ENCODE measurements around the gene GNAS-AS1. TPM values are rescaled to one million over a fixed set of nuclear protein-coding genes. Genes with fewer than 3 reads are reported as not detected.
A peak's percentile ranks its signal among the peaks of the same experiment; 100 is the strongest.

GNAS-AS1 gene
- total and polyA plus RNA-seq, 2 experiments from 2014 or later = 12.3 to 15.0 TPM

DNA sequence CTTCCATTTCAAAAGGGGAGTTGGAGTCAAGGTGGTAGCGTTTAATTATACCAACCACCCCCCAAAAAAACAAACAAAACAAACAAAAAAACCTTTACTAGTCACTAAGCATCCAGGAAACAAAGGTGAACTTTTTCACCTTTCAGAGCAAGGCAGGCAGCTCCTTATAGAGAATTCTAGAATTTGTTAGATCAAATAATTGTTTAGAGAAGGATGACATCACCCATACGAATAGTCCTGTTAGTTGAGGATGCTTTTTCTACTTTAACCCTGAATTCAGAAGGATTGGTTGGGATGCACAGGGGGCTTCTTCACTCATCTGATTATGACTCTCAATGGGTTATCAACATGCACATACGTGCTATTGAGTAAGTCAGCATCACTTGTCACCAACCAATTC is 46.1 kb upstream of the GNAS-AS1 start (continued):
- TF ChIP-seq POLR2AphosphoS5 (IDR thresholded peaks at IDR 0.05; ENCODE audit: low read depth) (no peak), STAT1 (IDR thresholded peaks at IDR 0.05; ENCODE audit: unreplicated experiment) (no peak)

DNA sequence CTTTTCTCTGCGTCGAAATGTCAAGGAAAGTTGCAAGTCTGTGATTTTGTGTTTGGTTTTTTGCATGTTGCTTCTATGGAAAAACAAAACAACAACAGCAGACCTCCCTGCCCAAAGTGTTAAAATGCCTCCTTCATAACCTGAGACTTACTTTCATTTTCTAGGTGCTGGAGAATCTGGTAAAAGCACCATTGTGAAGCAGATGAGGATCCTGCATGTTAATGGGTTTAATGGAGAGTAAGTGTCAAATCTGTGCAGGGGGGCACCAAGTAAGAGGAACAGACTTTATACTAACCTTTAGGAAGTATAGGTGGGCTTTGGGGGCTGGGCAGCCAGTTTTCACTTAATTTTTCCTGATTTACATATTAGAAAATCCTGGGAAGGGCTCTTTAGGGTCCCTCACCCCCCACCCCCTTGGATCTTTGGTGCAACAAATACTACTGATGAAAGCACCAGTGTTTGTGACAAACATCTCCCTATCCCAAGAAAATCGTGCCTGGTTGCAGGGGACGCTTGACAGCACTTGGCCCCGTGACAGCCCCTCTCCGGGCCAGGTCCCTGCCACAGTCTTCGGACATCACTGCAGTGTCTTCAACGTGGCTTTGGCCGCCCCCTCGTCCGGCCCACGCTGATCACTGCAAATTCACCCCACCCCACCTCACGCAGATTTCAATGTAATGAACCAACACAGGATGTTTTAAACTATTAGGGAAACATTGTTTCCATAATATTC is 44.9 kb upstream of the GNAS-AS1 start:
- peak overlapping the region; percentile 74 for H3K27ac Mint-ChIP-seq
- H3K36me3 Mint-ChIP-seq (ENCODE audit: low read depth) = peaks cover 56% of the 10 kb centered on the region
- Histone ChIP-seq H4K20me1 (replicated peaks; ENCODE audit: insufficient read depth) (peaks cover 38% of the 10 kb centered on the region), H3K36me3 (ENCODE audit: insufficient read depth) (no peaks in the 10 kb centered on the region), H3K4me2 (peak overlapping the region; percentile 62), H3F3A (replicated peaks; ENCODE audit: low read depth) (no peaks in the 10 kb centered on the region), H3K27ac (ENCODE audit: low read depth) (peak overlapping the region; percentile 50; the same call in 1 of the 2 replicates), H3K9me2 (ENCODE audit: insufficient read depth) (no peaks in the 10 kb centered on the region), H3K4me1 (ENCODE audit: insufficient read depth) (peaks cover 75% of the 10 kb centered on the region), H3K4me3 (peak overlapping the region; percentile 83), H3K79me2 (replicated peaks; ENCODE audit: insufficient read depth) (peaks cover 82% of the 10 kb centered on the region), H2AFZ (no peak overlapping the region), H3K27me3 (ENCODE audit: insufficient read depth) (no peaks in the 10 kb centered on the region)
- H3K4me3 Mint-ChIP-seq = peak overlapping the region; percentile 95
- H3K27me3 Mint-ChIP-seq (ENCODE audit: insufficient read depth, low read depth, poor library complexity) = peaks cover 21% of the 10 kb centered on the region
- DNase-seq (ENCODE audit: low spot score) (no peak), ATAC-seq (peak; percentile 7)
- TF ChIP-seq NANOG (IDR thresholded peaks at IDR 0.05; ENCODE audit: borderline replicate concordance) (no peak), POLR2AphosphoS5 (IDR thresholded peaks at IDR 0.05; ENCODE audit: low read depth) (no peak), STAT1 (IDR thresholded peaks at IDR 0.05; ENCODE audit: unreplicated experiment) (no peak), CREB1 (CRISPR knock-in tag; IDR thresholded peaks at IDR 0.05; ENCODE audit: low read depth) (no peak)
- H3K4me1 Mint-ChIP-seq = peaks cover 70% of the 10 kb centered on the region
- no peaks in the 10 kb centered on the region for H3K9me3 Mint-ChIP-seq

DNA sequence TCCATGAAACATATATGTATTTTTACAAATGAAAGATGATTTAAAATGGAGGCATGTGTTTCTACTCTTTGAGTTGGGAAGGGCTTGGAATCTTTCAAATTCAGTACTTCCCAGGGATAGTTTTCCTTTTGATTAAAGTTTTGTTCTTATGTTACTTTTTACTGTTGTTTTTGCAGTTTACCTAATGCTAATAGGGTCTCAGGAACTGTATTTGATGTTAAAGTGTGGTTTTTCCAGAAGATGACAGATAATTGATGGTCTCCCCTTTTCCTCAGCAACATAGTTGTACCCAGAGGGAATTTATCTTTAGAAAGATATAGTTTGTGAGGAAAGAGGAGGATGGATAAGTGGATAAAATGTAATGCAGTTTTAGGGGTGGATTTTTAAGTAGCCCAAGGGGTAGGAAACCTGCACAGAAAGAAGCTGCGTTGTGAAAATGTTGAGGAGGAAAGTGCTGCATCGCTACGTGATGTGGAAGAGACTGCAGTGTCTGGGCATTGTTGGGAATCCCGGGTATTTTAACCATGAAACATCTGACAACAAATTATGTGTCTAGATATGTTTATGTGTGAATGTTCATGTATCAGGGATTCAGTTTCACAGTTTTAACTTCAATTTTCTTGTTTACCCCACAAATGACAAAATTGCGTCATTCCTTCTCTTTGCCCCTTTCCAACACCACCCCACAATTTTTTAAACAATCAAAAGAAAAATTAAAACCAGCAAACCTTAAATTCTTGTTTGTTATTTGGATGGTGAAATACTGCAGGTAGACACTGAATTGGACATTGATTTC is 44.1 kb upstream of the GNAS-AS1 start:
- peaks cover 62% of the 10 kb centered on the region for H3K4me1 Mint-ChIP-seq
- TF ChIP-seq POLR2AphosphoS5 (IDR thresholded peaks at IDR 0.05; ENCODE audit: low read depth) = no peak
- TF ChIP-seq, protein P1, sequence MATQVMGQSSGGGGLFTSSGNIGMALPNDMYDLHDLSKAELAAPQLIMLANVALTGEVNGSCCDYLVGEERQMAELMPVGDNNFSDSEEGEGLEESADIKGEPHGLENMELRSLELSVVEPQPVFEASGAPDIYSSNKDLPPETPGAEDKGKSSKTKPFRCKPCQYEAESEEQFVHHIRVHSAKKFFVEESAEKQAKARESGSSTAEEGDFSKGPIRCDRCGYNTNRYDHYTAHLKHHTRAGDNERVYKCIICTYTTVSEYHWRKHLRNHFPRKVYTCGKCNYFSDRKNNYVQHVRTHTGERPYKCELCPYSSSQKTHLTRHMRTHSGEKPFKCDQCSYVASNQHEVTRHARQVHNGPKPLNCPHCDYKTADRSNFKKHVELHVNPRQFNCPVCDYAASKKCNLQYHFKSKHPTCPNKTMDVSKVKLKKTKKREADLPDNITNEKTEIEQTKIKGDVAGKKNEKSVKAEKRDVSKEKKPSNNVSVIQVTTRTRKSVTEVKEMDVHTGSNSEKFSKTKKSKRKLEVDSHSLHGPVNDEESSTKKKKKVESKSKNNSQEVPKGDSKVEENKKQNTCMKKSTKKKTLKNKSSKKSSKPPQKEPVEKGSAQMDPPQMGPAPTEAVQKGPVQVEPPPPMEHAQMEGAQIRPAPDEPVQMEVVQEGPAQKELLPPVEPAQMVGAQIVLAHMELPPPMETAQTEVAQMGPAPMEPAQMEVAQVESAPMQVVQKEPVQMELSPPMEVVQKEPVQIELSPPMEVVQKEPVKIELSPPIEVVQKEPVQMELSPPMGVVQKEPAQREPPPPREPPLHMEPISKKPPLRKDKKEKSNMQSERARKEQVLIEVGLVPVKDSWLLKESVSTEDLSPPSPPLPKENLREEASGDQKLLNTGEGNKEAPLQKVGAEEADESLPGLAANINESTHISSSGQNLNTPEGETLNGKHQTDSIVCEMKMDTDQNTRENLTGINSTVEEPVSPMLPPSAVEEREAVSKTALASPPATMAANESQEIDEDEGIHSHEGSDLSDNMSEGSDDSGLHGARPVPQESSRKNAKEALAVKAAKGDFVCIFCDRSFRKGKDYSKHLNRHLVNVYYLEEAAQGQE (IDR thresholded peaks at IDR 0.05; ENCODE audit: unreplicated experiment) = no peak
- H3K36me3 Mint-ChIP-seq (ENCODE audit: low read depth) = peaks cover 51% of the 10 kb centered on the region
- peak overlapping the region; percentile 83 for H3K4me3 ChIP-seq
- H3K79me2 ChIP-seq (replicated peaks; ENCODE audit: insufficient read depth) = peaks cover 74% of the 10 kb centered on the region
- H3K27me3 ChIP-seq (ENCODE audit: insufficient read depth) = 0 out of 2 replicates have a peak, but pooled peaks cover 2% of the 10 kb centered on the region
- H3K36me3 ChIP-seq (ENCODE audit: insufficient read depth) = no peaks in the 10 kb centered on the region
- ATAC-seq (no peak), DNase-seq (ENCODE audit: low spot score) (no peak)
- peak overlapping the region; percentile 74 for H3K27ac Mint-ChIP-seq
- H3K27ac ChIP-seq (ENCODE audit: low read depth) = peak overlapping the region; percentile 50
- H3K4me2 ChIP-seq = peak overlapping the region; percentile 62
- H2AFZ ChIP-seq = no peak overlapping the region
- H3K9me3 Mint-ChIP-seq = no peaks in the 10 kb centered on the region; the same call in 2 of the 3 replicates
- peak overlapping the region; percentile 95 for H3K4me3 Mint-ChIP-seq
- H3K27me3 Mint-ChIP-seq (ENCODE audit: insufficient read depth, low read depth, poor library complexity) = peaks cover 21% of the 10 kb centered on the region
- peaks cover 33% of the 10 kb centered on the region for H4K20me1 ChIP-seq (replicated peaks; ENCODE audit: insufficient read depth)
- H3K9me2 ChIP-seq (ENCODE audit: insufficient read depth) = no peaks in the 10 kb centered on the region
- H3K4me1 ChIP-seq (ENCODE audit: insufficient read depth) = peaks cover 68% of the 10 kb centered on the region
- no peaks in the 10 kb centered on the region for H3F3A ChIP-seq (replicated peaks; ENCODE audit: low read depth)
